HepG2 (cell line): Measurements from ENCODE around the gene SP1.

Source experiments
- CREM ChIP-seq, 2 experiments: sonication (generic) in 1 of 2; formaldehyde crosslinking in 1 of 2; IDR thresholded peaks; 2 replicates each; pipeline versions ENCODE4 v1.4.0 to v1.6.1; 2016 to 2020; ENCODE audit warnings: antibody characterized with exemption in 1 of 2, mild to moderate bottlenecking in 1 of 2, missing genetic modification reagents in 1 of 2
- TMF1 ChIP-seq: sonication (generic); formaldehyde crosslinking; IDR thresholded peaks from 2 replicates; pipeline ENCODE4 v1.8.1; 2022; ENCODE audit warnings: low read depth, missing genetic modification reagents

DNA sequence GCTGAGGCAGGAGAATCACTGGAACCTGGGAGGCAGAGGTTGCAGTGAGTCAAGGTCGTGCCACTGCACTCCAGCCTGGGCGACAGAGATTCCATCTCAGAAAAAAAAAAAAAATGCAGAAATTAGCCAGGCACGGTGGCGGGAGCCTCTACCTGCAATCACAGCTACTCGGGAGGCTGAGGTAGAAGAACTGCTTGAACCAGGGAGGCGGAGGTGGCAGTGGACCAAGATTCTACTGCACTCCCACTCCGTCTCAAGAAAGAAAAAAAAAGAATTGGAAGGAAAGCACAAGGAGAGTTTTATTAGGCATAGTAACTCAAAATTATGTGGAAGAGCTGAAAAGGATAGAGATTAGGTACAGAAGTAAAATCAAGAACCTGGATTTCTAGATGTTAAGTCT lies 22.9 kb downstream of the SP1 start:
- TF ChIP-seq TMF1 (CRISPR knock-in tag) = no peak
- no peak for TF ChIP-seq CREM (IDR thresholded peaks at IDR 0.05)
- no peak for TF ChIP-seq CREM (CRISPR knock-in tag; IDR thresholded peaks at IDR 0.05)
